IPS-20b (cell line): ENCODE measurements around the gene TMED4.

Experiments used
- H3K27ac ChIP-seq: one replicate; pipeline ENCODE4 v1.5.1; 2013; ENCODE audit warnings: low read length
- H3K27me3 ChIP-seq: 2 replicates; pipeline ENCODE4 v1.6.1; 2013; ENCODE audit warnings: mild to moderate bottlenecking, low read length, inconsistent platforms; ENCODE audit not compliant: insufficient read depth
- H3K36me3 ChIP-seq: 2 replicates; pipeline ENCODE4 v1.6.1; 2013; ENCODE audit warnings: low read depth, mild to moderate bottlenecking, inconsistent platforms, low read length, moderate library complexity; ENCODE audit not compliant: insufficient read depth
- H3K4me1 ChIP-seq: 2 replicates; pipeline ENCODE4 v1.6.1; 2013; ENCODE audit warnings: mild to moderate bottlenecking, control low read depth, inconsistent platforms, low read length, moderate library complexity; ENCODE audit not compliant: insufficient read depth
- H3K4me3 ChIP-seq: 2 replicates; pipeline ENCODE4 v1.5.1; 2013; ENCODE audit warnings: mild to moderate bottlenecking, low read length, inconsistent platforms
- H3K9ac ChIP-seq: 2 replicates; pipeline ENCODE4 v1.6.1; 2013; ENCODE audit warnings: low read depth, mild to moderate bottlenecking, inconsistent platforms, low read length, moderate library complexity
- H3K9me3 ChIP-seq: 2 replicates; pipeline ENCODE4 v1.6.1; 2013; ENCODE audit warnings: mild to moderate bottlenecking, low read depth, low read length, inconsistent platforms; ENCODE audit not compliant: insufficient read depth

Gene TMED4

GRCh38 chr7:44541876-44542610, 40.0 kb downstream of the TMED4 start:
- H3K9ac ChIP-seq = no peak overlapping the region

DNA sequence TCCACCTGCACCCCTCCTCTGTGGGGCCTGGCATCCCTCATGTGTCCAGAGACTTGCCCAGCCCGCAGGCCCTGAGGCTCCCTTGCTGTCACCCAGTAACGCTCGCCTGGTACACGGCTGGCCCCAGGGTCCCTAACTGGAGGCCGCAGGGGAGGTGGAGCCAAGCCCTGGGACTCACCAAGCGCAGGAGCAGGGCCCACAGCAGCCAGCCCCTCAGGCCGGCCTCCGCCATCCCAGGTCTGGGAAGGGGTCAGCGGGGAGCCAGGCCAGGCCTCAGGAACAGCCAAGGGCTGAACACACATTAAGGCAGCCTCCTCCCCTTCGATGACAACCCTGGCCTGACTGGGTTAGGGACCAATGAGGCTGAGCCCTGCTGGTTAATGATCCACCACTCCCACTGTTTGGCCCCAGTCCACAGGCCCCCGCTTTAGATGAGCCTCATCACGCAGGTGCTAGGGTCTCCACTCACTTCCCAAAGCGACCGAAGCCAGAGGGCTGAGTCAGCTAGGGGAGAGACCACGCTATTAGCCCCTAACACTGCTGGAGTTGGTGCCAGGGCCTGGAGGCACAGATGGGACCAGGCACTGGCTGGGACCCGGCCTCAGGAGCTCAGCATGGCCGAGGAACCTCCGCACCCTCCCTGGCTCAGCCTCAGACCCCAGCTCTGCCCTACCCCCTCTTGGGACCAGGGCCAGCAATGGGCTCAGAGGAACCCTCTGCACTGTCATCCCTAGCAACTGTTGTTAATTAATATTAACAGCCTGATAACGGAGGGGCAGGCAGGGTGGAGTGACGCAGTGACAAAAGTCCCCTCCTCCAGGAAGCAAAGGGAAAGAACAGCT, 40.8 kb downstream of the TMED4 start, which contains the start of gene NPC1L1:
TSS of gene NPC1L1 (minus strand) at position 303 of the 842 bp plus-strand sequence. CDS start at position 232, 71 bp downstream.
- Histone ChIP-seq H3K9ac (no peak within 1 kb of the TSS), H3K27me3 (no peaks in the 10 kb centered on the region), H3K27ac (no peak within 1 kb of the TSS), H3K4me3 (no peak within 1 kb of the TSS), H3K9me3 (no peaks in the 10 kb centered on the region), H3K36me3 (no peaks in the 10 kb centered on the region), H3K4me1 (no peaks in the 10 kb centered on the region)

More at GRCh38 chr7:44541876-44542610, 40.0 kb downstream of the TMED4 start:
- Histone ChIP-seq H3K27me3 (no peaks in the 10 kb centered on the region), H3K36me3 (no peaks in the 10 kb centered on the region), H3K4me3 (no peak overlapping the region), H3K4me1 (no peaks in the 10 kb centered on the region), H3K27ac (no peak overlapping the region), H3K9me3 (no peaks in the 10 kb centered on the region)

- no peak overlapping the region for H3K27ac ChIP-seq
- no peaks in the 10 kb centered on the region for H3K9me3 ChIP-seq
- H3K4me3 ChIP-seq = no peak overlapping the region
- H3K27me3 ChIP-seq = no peaks in the 10 kb centered on the region
- no peaks in the 10 kb centered on the region for H3K36me3 ChIP-seq
- H3K4me1 ChIP-seq = no peaks in the 10 kb centered on the region
- no peak overlapping the region for H3K9ac ChIP-seq
These were observed 41.4 kb downstream of the TMED4 start for GRCh38 chr7:44540592-44541027.

DNA sequence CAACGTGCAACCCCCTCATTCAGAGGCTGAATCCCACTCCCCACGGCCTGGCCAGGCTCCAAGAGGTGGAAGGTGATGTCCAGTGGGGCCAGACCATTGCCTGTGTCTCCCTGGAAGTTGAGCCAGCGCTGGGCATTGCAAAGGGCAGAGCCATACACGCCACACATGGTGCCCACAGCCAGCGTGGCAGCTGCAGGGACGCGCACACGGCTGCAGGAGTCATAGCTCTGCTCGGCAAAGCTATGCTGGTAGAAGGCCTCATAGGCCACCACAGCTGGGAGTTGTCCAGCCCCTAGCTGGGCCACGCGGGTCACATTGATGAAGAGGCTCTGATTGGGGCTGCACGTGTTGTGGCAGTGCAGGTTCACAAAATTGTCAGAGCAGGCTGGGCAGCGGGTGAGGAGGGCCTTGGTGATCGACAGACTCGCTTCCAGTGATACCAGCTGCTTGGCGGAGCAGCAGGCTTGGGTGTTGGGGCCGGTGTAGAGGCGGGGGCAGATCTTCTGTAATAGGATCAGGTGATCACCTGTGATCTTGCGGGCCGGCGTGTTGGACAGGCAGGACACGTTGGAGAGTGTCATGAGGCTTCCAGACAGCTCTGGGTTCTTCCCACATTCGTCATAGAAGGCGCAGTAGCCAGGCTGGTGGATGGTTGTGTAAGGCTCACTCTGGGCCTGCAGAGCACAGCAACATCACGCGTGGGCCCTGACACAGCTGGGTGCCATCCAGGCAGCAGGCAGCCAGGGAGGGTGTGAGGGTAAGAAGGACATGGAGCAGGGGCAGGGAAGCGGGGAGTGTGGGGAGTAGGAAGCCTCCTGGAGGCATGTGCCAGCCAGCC, 42.1 kb downstream of the TMED4 start:
- Histone ChIP-seq H3K27me3 (no peaks in the 10 kb centered on the region), H3K4me1 (no peaks in the 10 kb centered on the region), H3K9me3 (no peaks in the 10 kb centered on the region), H3K27ac (no peak overlapping the region), H3K9ac (no peak overlapping the region), H3K4me3 (no peak overlapping the region), H3K36me3 (no peaks in the 10 kb centered on the region)

DNA sequence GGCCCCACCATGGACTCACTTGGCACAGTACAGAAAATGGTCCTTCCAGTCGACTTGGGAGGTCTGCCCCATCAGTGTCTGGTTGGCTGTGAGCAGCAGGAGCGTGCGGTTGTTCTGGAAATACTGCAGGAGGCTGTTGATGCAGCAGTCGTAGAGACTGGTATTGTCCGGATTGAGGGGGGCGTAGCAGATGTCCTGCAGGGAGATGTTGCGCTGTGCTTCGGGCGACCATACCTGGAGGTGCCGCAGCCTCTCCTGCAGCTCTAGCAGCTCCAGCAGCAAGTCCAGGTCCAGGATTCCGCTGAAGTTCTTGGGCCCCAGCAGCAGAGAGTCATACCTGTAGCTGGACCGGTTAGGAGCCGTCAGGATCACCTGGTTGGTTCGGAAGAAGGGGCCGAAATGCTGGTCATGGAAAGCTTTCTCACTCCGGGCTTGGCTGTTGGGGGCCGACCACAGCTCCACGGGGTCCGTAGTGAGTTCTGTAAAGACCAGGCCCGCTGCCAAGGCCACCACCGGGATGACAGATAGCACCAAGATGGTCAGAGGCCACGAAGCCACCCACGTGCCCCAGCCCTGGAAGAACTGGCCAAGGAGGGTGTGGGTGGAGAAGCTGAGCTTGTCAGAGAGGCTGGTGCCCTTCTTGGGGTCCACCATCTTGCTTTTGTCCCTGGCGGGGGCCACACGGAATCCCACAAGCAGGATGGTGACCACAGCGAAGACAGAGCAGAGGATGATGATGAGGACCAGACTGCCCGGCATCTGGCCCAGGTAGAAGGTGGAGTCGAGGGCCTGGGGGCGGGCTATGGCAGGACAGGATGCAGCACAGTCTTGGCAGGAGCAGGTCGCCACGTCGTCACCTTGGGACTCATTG, 43.0 kb downstream of the TMED4 start:
- no peak overlapping the region for H3K9ac ChIP-seq
- no peaks in the 10 kb centered on the region for H3K4me1 ChIP-seq
- no peaks in the 10 kb centered on the region for H3K9me3 ChIP-seq
- H3K4me3 ChIP-seq = no peak overlapping the region
- H3K27ac ChIP-seq = no peak overlapping the region
- no peaks in the 10 kb centered on the region for H3K36me3 ChIP-seq
- H3K27me3 ChIP-seq = no peaks in the 10 kb centered on the region

- Histone ChIP-seq H3K9ac (no peak overlapping the region), H3K27me3 (no peaks in the 10 kb centered on the region), H3K9me3 (no peaks in the 10 kb centered on the region), H3K4me1 (no peaks in the 10 kb centered on the region), H3K4me3 (no peak overlapping the region), H3K27ac (no peak overlapping the region), H3K36me3 (no peaks in the 10 kb centered on the region)
These were observed 43.8 kb downstream of the TMED4 start for GRCh38 chr7:44538093-44538797.

DNA sequence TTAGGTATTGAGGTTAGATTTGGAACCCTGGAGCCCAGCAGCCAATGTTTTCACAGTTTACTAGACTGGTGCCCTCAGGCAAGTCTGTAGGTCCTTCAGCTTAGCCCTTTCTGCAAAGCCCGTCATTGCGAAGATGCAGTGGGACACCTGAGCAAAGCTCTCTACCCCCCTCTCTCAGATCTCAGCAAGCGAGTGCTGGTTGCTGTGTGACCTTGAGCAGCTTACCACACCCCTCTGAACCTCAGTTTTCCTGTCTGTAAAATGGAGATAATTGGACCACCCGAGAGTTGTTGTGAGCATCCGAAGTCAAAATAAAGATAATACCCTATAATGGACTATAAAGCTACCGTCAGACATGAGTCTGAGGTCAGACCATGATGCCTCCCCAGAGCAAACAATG, 44.6 kb downstream of the TMED4 start:
- no peaks in the 10 kb centered on the region for H3K9me3 ChIP-seq
- H3K27ac ChIP-seq = no peak overlapping the region
- no peaks in the 10 kb centered on the region for H3K4me1 ChIP-seq
- no peaks in the 10 kb centered on the region for H3K27me3 ChIP-seq
- H3K4me3 ChIP-seq = no peak overlapping the region
- H3K9ac ChIP-seq = no peak overlapping the region
- H3K36me3 ChIP-seq = no peaks in the 10 kb centered on the region

DNA sequence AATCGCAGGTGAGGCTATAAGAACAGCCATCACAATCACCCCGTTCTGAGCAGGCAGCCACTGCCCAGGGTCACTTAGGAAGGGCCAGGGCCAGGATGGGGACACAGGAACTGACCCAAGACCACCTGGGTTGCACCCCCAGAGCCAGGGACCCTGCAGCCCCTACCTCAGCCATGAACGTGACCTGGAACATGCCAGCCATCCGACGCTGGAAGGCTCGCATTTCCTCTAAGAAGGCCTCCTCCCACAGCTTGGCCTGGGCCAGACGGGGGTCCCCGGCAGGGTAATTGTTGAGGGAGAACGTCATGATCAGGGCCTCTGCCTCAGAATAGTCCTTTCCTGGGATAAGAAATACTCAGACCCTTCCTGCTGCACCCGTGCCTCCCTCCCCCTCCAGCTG, 45.9 kb downstream of the TMED4 start:
- Histone ChIP-seq H3K27me3 (no peaks in the 10 kb centered on the region), H3K4me1 (no peaks in the 10 kb centered on the region), H3K4me3 (no peak overlapping the region), H3K27ac (no peak overlapping the region), H3K36me3 (no peaks in the 10 kb centered on the region), H3K9me3 (no peaks in the 10 kb centered on the region), H3K9ac (no peak overlapping the region)

DNA sequence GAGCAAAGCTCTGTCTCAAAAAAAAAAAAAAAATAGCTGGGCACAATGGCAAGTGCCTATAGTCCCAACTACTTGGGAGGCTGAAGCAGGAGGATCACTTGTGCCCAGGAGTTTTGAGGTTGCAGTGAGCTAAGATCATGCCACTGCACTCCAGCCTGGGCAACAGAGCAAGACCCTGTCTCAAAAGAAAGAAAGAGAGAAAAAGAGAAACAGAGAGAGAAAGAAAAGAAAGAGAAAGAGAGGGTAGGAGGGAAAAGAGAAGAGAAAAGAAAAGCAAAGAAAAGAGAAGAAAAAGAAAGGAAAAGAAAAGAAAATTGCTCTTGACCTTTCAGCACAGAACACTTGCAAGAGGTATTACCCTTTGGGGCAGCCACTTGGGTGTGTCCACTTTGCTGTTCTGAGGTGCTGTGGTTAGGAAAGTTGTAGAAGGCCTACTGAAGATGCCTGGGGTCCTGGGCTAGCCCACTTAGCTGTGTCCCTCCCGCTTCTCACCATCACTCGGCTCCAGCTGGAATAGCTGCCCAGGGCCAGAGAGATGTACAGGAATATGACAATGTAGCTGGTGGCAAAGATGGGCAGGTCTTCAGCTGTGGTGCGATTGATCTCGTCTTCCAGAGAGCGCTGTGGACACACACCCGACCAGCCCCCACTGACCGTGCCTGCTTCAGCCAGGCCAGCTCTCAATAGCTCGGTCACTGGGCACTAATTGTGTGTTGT, 46.5 kb downstream of the TMED4 start:
- no peak overlapping the region for H3K4me3 ChIP-seq
- H3K27me3 ChIP-seq = no peaks in the 10 kb centered on the region
- no peaks in the 10 kb centered on the region for H3K4me1 ChIP-seq
- H3K36me3 ChIP-seq = no peaks in the 10 kb centered on the region
- no peaks in the 10 kb centered on the region for H3K9me3 ChIP-seq
- no peak overlapping the region for H3K9ac ChIP-seq
- no peak overlapping the region for H3K27ac ChIP-seq

DNA sequence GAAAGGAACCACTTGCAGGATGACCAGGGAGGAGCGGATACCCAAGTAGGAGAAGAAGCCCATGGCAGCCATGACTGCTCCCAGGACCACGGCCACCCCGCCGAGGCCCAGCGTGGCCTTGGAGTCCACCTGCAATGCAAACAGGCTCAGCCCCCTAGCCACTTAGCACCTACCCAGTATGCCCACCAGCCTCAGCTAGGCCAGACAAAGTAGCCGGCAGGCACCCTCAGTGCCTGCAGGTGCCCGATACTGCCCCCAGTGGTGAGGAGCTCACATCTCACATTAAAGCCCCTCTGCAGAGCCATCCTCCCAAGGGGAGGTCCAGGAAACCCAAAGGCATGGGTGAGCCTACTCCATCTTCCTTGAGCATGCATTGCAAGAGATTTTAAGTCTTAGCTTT, 47.5 kb downstream of the TMED4 start:
- H3K27ac ChIP-seq = no peak overlapping the region
- H3K36me3 ChIP-seq = no peaks in the 10 kb centered on the region

More for the DNA sequence above, 47.5 kb downstream of the TMED4 start:
- Histone ChIP-seq H3K9ac (no peak overlapping the region), H3K4me1 (no peaks in the 10 kb centered on the region), H3K4me3 (no peak overlapping the region), H3K27me3 (no peaks in the 10 kb centered on the region), H3K9me3 (no peaks in the 10 kb centered on the region)
